ENCODE data around the gene SLC16A10. TPM values are rescaled to one million over a fixed set of nuclear protein-coding genes. Genes with fewer than 3 reads are reported as not detected.

The SLC16A10 gene
- total and polyA plus RNA-seq, 7 donors: under 0.01 to 1.2 (median 0.83) TPM

DNA sequence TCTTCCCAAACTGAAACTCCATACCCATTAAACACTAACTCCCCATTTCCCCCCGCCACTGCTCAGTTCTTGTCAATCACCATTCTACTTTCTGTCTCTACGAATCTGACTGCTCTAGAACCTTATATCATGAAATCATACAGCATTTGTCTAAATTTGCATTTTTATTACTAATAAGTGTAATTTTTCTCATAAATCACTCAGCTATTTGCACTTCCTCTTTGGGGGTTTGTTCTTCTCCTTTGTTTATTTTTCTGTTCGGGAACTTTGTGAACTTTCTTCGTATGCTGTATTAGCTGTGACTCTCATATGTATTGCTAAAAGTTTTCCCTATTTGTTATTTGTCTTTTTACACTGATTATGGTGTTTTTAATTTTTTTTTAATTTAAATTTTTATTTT, 152.2 kb downstream of the SLC16A10 start:
- TF ChIP-seq POLR2AphosphoS5 (IDR thresholded peaks at IDR 0.05): no peak
- TF ChIP-seq, protein P1, sequence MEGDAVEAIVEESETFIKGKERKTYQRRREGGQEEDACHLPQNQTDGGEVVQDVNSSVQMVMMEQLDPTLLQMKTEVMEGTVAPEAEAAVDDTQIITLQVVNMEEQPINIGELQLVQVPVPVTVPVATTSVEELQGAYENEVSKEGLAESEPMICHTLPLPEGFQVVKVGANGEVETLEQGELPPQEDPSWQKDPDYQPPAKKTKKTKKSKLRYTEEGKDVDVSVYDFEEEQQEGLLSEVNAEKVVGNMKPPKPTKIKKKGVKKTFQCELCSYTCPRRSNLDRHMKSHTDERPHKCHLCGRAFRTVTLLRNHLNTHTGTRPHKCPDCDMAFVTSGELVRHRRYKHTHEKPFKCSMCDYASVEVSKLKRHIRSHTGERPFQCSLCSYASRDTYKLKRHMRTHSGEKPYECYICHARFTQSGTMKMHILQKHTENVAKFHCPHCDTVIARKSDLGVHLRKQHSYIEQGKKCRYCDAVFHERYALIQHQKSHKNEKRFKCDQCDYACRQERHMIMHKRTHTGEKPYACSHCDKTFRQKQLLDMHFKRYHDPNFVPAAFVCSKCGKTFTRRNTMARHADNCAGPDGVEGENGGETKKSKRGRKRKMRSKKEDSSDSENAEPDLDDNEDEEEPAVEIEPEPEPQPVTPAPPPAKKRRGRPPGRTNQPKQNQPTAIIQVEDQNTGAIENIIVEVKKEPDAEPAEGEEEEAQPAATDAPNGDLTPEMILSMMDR (IDR thresholded peaks at IDR 0.05): no peak
- TF ChIP-seq EP300 (IDR thresholded peaks at IDR 0.05): no peak
- TF ChIP-seq POLR2A (IDR thresholded peaks at IDR 0.05): no peak

GRCh38 chr6:111242452-111242851, 155.1 kb downstream of the SLC16A10 start:
- no peak for DNase-seq
- WGBS, 2 donors: 91 to 92% methylated on average over 5 of the region's 5 CpGs
- Histone ChIP-seq H3K4me1 (no peaks in the 10 kb centered on the region), H3K36me3 (no peaks in the 10 kb centered on the region), H3K4me3 (no peak overlapping the region), H3K27me3 (no peaks in the 10 kb centered on the region), H3K9me3 (no peaks in the 10 kb centered on the region), H3K27ac (no peak overlapping the region)
- TF ChIP-seq, protein P1 (IDR thresholded peaks at IDR 0.05): no peak
- TF ChIP-seq POLR2A (IDR thresholded peaks at IDR 0.05) (no peak), EP300 (IDR thresholded peaks at IDR 0.05) (no peak), POLR2AphosphoS5 (IDR thresholded peaks at IDR 0.05) (no peak)
- intact Hi-C loops (cut with DNase I): no loop called here

More for the DNA sequence above, 152.2 kb downstream of the SLC16A10 start:
- intact Hi-C loops (cut with DNase I): no loop called here
- Histone ChIP-seq H3K36me3 (no peaks in the 10 kb centered on the region), H3K4me3 (no peak overlapping the region), H3K27me3 (no peaks in the 10 kb centered on the region), H3K27ac (no peak overlapping the region), H3K4me1 (no peaks in the 10 kb centered on the region), H3K9me3 (no peaks in the 10 kb centered on the region)
- 52 to 56% methylated on average over 4 of the region's 4 CpGs for WGBS, 2 donors
- no peak for DNase-seq

- no peak for DNase-seq
- TF ChIP-seq POLR2A (IDR thresholded peaks at IDR 0.05) (no peak), EP300 (IDR thresholded peaks at IDR 0.05) (no peak), POLR2AphosphoS5 (IDR thresholded peaks at IDR 0.05) (no peak)
- TF ChIP-seq, protein P1 (IDR thresholded peaks at IDR 0.05): no peak
- no peaks in the 10 kb centered on the region for H3K4me1 ChIP-seq
- no peak overlapping the region for H3K4me3 ChIP-seq
- intact Hi-C loops (cut with DNase I): no loop called here
- no peaks in the 10 kb centered on the region for H3K36me3 ChIP-seq
- H3K27ac ChIP-seq: no peak overlapping the region
- WGBS, 2 donors: 88 to 92% methylated on average over 4 of the region's 4 CpGs
- no peaks in the 10 kb centered on the region for H3K27me3 ChIP-seq
- H3K9me3 ChIP-seq: no peaks in the 10 kb centered on the region
These were observed 155.8 kb downstream of the SLC16A10 start for GRCh38 chr6:111243095-111243494.

DNA sequence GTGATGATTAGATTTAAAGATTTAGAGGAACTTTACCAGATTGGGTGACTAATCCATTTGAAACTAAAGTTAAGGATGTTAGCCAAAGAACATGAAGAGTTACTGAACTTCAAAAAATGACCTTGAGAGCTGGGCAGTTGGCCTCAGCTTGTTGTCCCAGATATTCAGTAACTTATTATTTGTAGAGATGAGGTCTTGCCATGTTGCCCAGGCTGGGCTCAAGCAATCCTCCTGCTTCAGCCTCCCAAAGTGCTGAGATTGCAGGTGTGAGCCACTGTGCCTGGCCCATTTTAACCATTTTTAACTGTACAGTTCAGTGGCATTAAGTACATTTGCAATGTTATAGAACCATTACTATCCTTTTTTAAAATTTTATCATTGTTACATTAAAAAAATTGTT, 161.5 kb downstream of the SLC16A10 start:
- TF ChIP-seq POLR2A (IDR thresholded peaks at IDR 0.05) (no peak), POLR2AphosphoS5 (IDR thresholded peaks at IDR 0.05) (no peak), EP300 (IDR thresholded peaks at IDR 0.05) (no peak)
- TF ChIP-seq, protein P1 (IDR thresholded peaks at IDR 0.05): no peak
- H3K4me3 ChIP-seq: no peak overlapping the region

DNA sequence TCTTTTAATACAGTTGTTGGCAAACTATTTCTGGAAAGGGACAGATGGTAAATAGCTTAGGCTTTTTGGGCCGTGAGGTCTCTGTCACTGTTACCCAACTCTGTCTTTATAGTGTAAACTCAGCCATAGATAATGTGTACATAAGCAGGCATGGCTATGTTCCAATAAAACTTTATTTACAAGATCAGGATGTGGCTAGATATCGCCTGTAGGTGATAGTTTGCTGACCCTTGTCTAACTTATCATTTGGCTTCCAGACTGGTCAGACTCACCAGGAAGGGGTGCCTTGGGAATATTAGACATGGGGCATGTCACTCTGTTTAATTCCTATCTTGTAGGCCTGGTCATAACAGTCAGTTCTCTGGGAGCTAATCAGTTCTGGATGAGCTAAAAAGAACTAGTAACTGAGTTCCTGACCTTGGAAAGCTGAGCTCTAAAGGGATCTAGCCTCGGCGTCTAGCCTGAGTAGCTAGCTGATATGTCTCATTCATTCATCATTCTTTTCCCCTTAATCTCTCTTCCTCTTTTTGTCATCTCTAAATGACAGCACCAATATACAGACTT, 163.6 kb downstream of the SLC16A10 start:
- H3K36me3 ChIP-seq: no peaks in the 10 kb centered on the region
- no peak overlapping the region for H3K27ac ChIP-seq
- peaks cover 0 to 7% (median 0%) of the 10 kb centered on the region in 3 donors for H3K27me3 ChIP-seq
- intact Hi-C loops (cut with DNase I): no loop called here
- no peaks in the 10 kb centered on the region for H3K4me1 ChIP-seq
- H3K9me3 ChIP-seq: no peaks in the 10 kb centered on the region
- no peak overlapping the region for H3K4me3 ChIP-seq
- WGBS, 2 donors: 55 to 62% methylated on average over 4 of the region's 4 CpGs
- TF ChIP-seq, protein P1 (IDR thresholded peaks at IDR 0.05): no peak
- no peak for TF ChIP-seq POLR2A (IDR thresholded peaks at IDR 0.05)
- no peak for TF ChIP-seq EP300 (IDR thresholded peaks at IDR 0.05)
- no peak for DNase-seq

More for the DNA sequence above, 161.5 kb downstream of the SLC16A10 start:
- no peak for DNase-seq
- intact Hi-C loops (cut with DNase I): no loop called here
- Histone ChIP-seq H3K9me3 (no peaks in the 10 kb centered on the region), H3K27ac (no peak overlapping the region), H3K4me1 (no peaks in the 10 kb centered on the region), H3K36me3 (no peaks in the 10 kb centered on the region), H3K27me3 (no peaks in the 10 kb centered on the region)

Measured in sigmoid colon (tissue), 7 donors.